ENCODE data around the gene BICC1.

BICC1 gene

DNA sequence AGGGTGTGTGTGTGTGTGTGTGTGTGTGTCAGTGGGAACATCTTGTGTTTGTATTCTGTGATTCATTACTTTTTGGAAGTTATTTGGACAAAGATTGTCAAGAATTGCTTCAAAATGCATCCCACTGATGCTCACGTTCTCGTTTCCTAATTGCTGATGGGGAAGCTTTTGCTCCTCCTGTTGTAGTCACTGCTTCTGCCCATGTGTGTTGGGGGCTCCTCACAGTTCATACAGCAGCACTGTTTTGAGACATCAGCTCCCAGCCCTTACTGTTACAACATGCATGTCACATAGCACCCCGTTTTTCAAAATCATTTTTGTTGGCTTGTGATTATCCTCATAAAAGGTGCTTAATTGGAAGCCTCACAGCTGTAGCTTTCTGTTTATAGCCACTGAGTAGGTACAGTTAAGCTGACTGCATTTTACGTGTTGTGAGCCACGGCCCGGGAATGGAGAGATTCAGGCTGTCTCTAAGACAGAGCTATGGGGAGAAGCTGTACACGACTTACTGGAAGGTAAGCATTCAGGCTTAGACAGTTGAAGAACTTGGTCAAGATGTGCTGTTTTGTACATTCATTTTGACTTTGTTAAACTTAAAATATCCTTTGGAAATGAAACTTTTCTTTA, 87.4 kb downstream of the BICC1 start:
- no peak for DNase-seq (ENCODE audit: low read depth)

DNA sequence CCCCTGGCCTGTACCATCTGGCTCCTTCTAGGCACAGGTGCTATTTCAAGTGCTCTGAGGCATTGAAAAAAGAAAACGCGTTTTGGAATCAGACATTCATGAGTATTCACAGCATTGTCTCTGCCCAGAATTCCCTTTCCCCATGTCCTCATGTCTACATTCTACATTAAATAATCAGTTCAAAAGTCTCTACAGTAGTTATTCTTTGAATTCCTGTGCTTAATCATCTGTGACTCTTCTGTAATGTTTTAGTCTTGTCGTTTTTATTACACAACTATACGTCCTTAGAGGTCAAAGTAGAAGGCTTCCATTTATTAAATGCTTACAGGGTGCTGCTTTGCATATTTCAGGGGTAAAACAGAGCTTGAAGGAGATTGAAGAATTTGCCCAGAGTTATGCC, 95.7 kb downstream of the BICC1 start:
- no peak for DNase-seq (ENCODE audit: low read depth)

DNA sequence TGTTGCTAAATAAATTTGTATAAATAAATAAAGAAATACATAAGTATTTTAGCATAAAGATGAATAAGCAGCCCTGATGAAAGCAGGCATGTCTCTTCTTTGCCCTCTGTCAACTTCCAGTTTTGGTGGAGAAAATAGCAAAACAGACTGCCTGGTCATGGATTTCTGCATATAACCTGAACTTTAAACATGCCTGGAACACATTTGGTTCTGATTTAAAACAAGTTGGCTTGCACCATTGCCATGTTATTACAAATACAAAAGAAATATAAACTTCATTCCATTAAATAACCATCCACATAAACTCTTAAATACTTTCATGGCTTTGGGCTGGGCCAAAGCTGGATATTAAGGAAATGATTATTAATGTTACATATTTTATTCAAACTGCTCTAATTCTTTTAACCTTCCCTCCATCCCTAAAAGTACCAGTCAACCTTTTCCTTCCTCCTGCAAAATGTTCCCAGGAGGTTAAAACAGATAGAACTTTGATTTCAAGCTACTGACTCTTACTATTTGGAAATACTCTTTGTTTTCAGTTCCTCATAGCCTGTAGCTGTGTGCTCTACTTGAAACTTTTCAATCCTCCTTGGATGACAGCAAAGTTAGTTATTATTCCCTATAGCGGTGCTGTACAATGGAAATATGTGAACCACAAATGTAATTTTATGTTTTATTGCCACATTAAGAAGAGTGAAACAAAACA, 96.3 kb downstream of the BICC1 start:
- no peak for DNase-seq (ENCODE audit: low read depth)

DNA sequence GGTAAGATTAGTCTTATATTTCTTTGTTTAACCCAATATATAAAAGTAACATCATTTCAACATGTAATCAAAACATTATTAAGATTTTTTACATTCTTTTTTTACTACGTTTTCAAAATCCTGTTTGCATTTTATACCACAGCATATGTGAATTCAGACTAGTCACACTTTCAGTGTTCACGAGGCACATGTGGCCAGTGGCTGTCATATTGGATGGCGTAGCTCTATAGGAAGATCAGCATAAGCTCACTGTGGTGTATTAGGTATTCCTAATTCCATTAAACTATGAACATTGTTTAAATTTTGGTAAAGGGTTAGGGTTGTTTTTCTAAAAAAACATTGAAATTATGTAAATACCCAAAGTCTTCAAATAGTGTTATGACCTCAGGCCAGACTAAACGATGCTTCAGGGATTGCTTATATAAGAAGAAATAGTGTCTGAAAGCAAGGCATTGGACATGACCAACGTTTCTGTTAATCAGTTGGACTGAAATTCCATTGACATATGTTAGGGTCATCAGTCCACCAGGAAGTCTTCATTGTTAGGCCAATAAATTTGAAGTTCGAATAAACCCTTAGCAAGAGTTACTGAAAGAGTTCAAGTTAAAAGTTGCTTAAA, 97.0 kb downstream of the BICC1 start:
- DNase-seq (ENCODE audit: low read depth) = no peak

DNA sequence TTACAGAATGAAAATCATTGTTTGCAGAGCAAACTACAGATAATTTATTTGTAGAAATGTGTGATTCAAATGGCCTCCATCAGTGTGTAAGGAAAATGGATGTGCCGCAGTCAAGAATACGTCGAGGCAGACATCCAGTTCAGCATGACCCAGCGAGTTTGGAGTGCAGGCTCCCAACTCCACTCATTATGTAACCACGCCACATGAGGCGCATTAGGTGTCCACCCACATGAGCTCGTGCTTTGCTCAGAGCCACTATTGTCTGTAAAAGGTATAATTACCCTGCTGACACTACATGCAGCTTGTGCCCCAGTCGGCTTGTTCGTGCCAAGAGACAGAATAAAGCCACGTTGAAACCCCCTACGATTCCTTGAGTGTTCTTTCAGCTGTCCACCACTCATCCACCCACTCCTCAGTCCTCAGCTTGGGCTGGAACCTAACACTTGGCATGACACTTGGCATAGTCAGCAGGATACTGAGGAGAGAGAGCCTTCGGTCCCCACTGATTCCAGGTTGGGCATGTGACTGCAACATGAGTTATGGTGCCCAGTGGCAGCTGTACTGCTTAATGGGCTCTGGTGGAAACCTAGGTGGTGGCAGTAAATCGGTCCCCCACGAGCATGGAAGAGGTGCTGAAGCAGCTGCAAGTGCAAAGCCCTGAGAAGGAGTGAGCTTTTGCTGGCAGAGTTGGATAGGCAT, 102.7 kb downstream of the BICC1 start:
- no peak for DNase-seq (ENCODE audit: low read depth)

DNA sequence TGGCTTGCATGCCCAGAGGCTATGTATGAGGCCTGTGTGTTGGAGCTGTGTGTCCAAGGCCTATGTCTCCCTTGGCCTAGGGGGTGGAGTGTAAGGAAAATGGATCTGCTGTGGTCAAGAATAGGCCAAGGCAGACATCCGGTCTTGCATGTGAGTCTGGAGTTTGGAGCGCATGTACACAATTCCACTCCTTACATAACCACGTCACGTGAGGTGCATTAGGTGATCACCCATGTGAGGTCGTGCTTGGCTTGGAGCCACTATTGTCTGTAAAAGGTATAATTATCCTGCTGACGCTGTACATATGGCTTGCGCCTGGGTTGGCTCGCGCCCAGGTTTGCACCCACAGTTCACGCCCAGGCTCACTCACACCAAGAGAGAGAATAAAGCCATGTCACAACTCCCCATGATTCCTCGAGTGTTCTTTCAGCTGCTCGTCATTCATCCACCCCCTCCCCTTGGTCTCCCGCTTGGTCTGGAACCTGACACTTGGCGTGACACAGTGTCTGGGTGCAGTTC, 105.5 kb downstream of the BICC1 start:
- DNase-seq (ENCODE audit: low read depth) = no peak

DNA sequence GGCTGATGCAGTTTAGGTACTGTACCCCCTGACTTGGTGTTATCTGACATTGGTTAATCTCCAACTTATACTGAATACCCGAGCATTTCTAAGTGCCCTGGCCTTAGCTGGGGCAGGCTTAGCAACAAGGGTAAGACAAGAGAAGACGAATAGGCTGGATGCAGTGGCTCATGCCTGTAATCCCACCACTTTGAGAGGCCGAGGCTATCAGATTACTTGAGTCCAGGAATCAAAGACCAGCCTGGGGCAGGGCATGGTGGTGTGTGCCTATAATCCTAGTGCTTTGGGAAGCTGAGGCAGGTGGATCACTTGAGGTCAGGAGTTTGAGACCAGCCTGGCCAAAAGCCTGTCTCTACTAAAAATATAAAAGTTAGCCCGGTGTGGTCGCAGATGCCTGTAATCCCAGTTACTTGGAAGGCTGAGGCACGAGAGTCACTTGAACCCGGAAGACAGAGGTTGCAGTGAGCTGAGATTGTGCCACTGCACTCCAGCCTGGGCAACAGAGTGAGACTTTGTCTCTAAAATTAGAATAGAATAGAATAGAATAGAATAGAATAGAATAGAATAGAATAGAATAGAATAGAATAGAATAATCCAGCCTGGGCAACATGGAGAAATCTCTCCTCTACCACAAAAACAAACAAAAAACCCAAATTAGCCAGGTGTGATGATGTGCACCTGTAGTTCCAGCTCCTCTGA, 108.9 kb downstream of the BICC1 start:
- no peak for DNase-seq (ENCODE audit: low read depth)

DNA sequence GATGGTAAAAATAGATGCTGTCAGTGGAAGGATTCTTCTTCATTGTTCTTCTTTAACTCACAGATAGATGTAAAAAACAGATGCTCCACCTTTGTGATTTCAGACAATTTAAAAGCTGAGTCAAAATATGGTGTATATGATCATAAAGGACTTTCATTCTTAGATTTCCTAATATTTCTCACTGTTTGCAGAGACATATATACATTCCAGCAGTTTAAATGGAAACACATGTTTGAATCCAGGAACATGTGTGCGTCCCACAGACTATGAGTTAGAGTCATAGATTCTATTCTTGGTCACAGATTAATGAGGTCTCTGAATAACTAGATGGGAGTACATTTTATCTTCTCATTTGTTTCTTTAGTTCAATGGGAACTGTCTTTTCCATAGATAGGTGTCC, 109.6 kb downstream of the BICC1 start:
- no peak for DNase-seq (ENCODE audit: low read depth)

DNA sequence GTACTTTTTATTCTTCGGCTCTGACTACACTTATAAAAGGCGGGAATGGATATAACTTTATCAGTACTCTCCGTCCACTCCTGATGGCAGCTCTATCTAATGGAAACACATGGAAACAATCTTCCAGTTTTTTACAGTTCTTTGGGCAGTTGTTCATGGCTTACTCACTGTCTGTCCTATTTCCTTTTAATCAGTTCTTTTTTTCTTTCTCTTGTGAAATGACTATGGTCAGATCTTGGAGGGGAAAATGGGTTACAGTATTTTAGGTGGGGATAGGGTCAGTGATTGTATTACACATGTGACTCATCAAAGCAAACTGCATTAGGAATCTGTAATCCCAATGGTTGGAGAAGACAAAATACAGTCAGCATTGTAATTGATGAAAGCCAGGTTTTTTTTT, 112.4 kb downstream of the BICC1 start:
- DNase-seq (ENCODE audit: low read depth) = no peak

DNA sequence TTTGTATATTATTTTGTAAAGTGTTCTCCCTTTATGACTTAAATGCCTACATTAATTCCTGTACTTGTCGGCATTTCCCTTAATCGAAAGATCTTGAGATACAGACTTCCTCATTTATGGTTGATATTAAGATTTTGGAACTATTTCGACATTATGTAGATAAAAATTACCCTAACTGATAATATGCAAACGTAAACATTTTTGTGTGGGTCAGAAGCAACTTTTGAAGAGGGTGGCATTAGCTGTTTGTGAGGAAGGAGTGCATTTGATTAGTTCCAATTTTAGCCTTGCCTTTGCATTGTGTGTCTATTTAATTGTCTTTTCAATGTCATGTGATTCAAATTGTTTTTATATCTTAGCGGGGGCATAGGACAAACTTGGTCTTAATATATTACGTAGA, 114.7 kb downstream of the BICC1 start:
- no peak for DNase-seq (ENCODE audit: low read depth)

DNA sequence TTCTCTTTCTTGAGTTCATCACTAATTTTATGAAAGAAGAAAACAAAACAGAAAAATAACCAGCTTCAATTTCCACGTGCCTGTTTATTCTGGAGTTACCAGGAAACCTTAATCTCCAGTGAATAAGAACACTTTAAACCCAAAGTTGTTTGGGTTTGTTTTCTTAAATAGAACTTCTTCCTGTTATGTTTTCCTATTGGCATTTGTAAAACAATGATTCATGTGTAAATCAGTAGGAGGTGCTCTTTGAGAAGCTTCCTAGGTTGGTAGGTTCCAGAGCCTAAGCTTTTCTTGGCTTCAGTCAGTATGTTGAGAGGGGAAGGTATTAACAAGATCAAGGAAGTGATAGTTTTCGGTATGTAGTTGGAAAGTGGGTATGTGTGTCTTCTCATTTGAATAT, 119.0 kb downstream of the BICC1 start:
- DNase-seq (ENCODE audit: low read depth) = no peak

DNA sequence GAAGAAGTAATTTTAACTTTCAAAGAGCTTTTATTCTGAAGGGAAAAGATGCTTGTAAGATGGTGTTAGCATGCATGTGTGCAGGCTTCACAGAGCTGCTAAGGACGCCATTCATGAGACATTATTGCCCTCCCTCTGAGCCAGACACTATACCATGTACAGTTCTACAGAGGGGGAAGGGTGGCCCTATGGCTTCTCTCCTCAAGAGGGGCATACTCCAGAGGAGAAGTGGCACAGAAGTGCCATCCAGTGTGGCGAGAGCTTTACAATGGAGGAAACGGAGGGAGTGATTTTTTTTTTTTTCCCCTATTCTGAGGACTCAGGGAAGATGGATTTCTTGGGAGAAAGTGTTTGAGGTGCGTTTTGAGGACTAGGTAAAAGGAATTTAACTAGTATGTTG, 119.5 kb downstream of the BICC1 start:
- DNase-seq (ENCODE audit: low read depth) = no peak

DNA sequence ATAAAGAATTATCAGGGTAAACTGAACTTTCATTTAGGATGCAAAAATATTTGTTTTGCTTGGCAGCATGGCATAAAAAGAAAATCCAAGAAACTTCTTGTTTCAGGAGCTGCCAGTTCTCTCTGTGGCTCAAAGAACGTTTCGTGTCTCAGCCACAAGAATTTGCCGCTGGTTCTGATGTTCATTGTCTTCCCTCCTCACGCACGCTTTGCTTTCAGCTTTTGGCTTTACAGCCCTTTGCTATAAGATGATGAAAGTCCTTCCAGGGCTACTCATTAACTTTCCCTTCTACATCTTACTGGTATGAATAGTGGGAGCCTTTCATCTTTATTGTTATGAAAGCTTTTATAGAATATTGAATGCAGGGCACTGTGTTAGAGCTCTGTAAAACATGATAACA, 124.7 kb downstream of the BICC1 start:
- no peak for DNase-seq (ENCODE audit: low read depth)

DNA sequence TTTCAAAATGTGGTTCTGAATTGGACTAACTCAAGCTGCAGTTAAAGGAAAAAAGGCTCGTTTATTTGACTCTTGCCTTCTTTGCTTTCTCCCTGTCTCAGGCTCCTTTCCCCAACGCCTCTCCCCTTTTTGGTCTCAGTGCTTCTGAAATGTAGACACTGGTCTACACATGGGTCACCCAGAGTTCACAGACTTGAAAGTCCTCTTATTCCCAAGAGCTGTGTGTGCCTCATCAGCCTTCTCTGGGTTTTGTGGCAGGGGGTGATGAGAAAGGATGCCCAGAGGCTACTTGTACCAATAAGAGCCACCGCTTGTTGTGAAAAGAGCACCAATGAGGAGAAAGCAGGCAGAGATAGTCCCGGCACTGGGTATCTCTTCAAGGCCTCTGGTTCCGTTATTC, 125.7 kb downstream of the BICC1 start:
- no peak for DNase-seq (ENCODE audit: low read depth)

DNA sequence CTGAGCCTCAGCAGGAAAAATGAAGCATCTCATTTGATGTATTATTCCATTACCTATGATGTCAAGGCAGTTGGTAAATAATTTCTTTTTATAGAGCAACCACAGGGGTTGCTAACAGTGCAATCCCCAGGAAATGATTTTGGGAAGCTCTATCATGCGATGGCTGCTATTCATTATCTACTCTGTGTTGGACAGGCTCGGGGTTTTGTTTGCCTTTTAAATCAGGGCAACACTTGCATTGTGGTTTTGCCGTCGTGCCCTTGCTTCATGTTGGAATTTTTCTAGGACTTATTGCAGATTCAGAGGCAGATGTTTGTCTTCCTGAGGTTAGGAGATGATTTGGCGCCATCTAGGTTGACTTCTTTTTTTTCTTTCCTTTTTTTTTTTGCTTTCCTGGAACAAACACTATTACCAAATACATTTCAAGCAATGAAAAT, 128.4 kb downstream of the BICC1 start:
- DNase-seq (ENCODE audit: low read depth) = no peak

DNA sequence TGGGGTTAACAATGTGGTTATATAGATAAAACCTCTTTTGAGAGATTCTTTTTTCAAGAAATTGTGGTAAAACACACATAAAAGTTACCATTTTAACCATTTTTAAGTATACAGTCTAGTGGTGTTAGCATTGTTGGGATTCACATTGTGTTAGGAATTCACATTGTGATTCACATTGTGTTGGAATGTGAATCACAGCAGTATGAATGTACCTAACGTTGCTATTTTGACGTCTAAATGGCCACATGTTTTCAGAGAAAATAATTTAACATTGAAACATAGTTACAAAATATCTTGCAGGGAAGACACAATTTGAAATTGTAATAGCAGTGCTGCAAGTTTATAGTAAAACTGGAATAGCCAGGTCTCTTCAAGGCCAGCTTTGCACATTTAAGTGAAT, 129.0 kb downstream of the BICC1 start:
- no peak for DNase-seq (ENCODE audit: low read depth)

DNA sequence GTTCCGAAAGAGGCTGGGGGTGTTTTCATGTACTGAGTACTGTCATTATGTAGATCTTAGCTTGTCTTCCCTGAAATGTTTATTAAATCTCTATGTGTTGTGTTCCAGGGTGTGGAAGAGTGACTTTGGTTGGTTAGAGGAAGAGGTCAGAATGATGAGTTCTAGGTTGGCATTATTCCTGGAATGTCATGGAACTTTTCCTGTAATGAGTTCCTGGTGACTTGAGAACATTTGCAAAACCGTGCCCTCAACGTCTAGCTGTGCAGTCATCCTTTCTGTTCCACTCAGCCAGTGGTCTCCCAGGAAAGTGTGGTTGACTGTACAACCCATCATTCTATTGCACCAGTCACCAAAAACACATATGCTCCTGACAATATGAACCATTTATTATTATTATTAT, 129.6 kb downstream of the BICC1 start:
- DNase-seq (ENCODE audit: low read depth) = no peak

DNA sequence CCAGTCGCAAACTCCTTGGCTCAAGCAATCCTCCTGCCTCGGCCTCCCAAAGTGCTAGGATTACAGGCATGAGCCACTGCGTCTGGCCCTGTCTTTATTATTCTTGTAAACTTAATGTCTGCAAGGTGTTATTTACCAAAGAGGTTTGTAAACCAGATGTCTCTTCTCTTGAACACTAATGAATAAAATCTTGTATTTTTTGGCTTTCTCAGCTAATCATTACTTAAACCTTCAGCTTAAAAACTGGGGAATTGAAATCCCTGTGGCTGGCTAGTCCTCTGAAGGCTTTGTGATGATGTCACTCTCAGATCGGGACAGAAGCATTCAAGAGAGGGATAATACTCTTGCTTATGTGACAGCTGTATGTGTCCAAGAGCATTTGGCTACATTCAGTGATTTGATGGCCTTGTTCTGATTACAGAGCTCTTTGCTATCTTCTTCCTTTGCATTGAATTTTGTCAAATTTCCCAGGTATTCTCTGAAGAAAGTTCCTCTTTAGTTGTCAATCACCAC, 130.3 kb downstream of the BICC1 start:
- DNase-seq (ENCODE audit: low read depth) = no peak

DNA sequence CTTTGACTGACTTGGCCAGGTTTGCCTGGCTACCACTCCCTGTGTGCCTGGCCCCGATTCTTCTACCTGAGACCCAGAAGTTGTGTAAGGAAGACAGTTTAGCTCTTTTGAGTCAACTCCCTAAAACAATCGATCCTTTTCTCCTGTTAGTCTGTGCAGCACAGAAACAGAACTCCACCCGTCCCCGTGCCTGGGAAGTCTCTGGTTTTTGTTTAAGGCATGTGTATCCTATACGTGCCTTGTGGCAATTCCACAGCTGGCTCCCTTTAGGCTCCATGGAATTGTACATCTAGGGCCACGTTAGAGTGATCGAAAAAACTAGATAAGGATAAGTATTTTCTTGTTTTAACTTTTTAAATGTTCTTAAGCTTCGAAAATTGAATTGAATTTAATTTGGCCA, 131.6 kb downstream of the BICC1 start:
- DNase-seq (ENCODE audit: low read depth) = no peak

DNA sequence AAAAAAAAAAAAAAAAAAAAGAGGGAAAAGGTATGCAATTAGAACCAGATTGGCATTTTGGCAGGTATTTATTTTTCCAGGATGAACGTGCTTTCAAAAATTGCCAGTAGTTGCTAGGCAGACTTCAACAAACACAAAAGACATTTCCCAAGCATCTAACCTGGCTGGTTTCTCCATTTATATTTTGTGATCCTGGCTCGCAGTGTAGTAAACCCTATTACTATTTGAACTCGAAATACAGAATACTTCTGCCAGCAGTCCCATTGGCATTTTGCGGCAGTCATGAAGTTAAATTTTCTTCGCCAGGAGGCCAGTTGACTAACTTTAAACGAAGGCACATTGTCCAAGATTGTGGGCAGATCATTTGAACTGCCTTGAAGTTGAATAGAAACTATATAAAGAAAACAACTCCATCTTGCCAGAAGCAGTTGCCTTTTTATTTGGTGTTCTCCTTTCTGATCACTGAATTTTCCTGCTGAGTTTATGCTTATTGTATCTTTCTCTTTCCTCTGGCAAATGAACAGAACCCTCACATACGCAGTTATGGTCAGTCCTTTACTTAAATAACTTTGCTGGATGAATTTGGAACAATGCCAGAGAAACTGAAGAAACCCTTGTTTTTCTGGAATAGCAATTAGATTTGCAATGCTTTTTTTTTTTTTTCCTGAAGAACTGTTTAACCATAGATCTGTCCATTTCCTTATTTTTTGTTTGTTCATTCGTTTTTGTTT, 132.9 kb downstream of the BICC1 start:
- DNase-seq (ENCODE audit: low read depth) = no peak

DNA sequence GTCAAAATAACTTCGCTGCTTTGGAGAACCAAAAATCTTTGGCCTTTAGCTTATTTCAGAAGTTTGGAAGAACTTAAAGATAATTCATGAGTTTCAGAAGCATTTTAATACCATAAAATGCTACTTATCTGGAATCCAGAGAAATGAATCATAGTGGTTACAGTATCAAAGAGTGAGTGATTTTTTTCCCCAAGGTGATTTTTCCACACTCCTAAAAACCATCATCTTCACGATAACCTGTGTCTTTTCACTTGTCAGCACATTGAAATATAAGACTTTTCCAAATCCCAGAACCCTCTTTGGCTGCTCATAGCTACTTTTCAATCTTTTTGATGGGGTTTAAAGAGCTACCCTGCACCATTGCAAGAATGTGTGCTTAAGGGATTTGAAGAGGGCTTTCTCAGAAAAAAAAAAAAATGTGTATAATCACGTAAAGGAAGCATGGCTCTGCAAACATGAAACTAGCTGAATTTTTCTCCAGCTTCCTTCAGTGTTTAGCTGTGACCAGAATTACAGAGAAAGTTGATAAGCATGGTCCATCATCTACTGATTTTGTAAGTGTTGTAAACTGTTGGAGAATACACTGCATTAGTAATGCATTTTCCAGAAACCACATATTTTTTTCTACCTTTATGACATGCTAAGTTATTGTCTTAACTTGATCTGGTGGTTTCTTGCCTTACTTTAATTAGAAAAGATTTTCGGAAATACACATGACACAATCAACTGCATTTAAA, 134.9 kb downstream of the BICC1 start:
- DNase-seq (ENCODE audit: low read depth) = no peak

Measured in activated T-cell treated with anti-CD3 and anti-CD28 coated beads for 24 hours (primary cell).